PC-3 (cell line): ENCODE measurements around the gene PTGER2. TPM values are rescaled to one million over a fixed set of nuclear protein-coding genes. Genes with fewer than 3 reads are reported as not detected.

Source experiments
- ATAC-seq: fragments of 200-7000 bp; cut with Tn5 transposase; 2 replicates; pipeline ENCODE4 v1.9.1; 2020; ENCODE audit warnings: mild to moderate bottlenecking, moderate library complexity
- BruUV-seq: library from RNA; stranded (reverse); fragments of 400-500 nt; replicated peaks from 2 replicates; lab custom pipeline; 2021; lab: Mats Ljungman, UMichigan
- CTCF ChIA-PET: fragments of 300-600 bp; sonication (Branson Sonifier 250); formaldehyde crosslinking; loops from one replicate; lab custom pipeline; 2022; ENCODE audit warnings: antibody characterized with exemption; lab: Charles Lee
- POLR2A ChIA-PET: fragments of 300-600 bp; sonication (Branson Sonifier 250); formaldehyde crosslinking; loops from one replicate; lab custom pipeline; 2022; ENCODE audit warnings: antibody characterized with exemption; ENCODE audit not compliant: unreplicated experiment; lab: Charles Lee
- DNase-seq: peaks from one replicate; pipeline ENCODE4 v3.0.0-alpha.2; 2015
- H2AFZ ChIP-seq: fragments of 300-600 bp; sonication (generic); 2 replicates; pipeline ENCODE4 v1.6.0; 2016; ENCODE audit warnings: antibody characterized with exemption, low read length
- H3F3A ChIP-seq: fragments of 300-600 bp; sonication (generic); one replicate; pipeline ENCODE4 v1.6.0; 2017; ENCODE audit warnings: antibody characterized with exemption, low read length, control low read depth, mild to moderate bottlenecking; ENCODE audit not compliant: unreplicated experiment
- H3K27ac ChIP-seq: fragments of 300-600 bp; sonication (generic); 2 replicates; pipeline ENCODE4 v1.5.1; 2016; ENCODE audit warnings: mild to moderate bottlenecking, low read length
- H3K27me3 ChIP-seq: fragments of 300-600 bp; sonication (generic); 2 replicates; pipeline ENCODE4 v1.6.1; 2016; ENCODE audit warnings: low read length, mixed read lengths
- H3K36me3 ChIP-seq: fragments of 300-600 bp; sonication (generic); 2 replicates; pipeline ENCODE4 v1.6.1; 2016; ENCODE audit warnings: low read depth, mixed run types, low read length, mixed read lengths
- H3K4me1 ChIP-seq: fragments of 300-600 bp; sonication (generic); 2 replicates; pipeline ENCODE4 v1.5.1; 2016; ENCODE audit warnings: low read length; ENCODE audit not compliant: insufficient read depth
- H3K4me2 ChIP-seq: fragments of 300-600 bp; sonication (generic); 2 replicates; pipeline ENCODE4 v1.6.0; 2016; ENCODE audit warnings: low read length
- H3K4me3 ChIP-seq: fragments of 300-600 bp; sonication (generic); 2 replicates; pipeline ENCODE4 v1.5.1; 2016; ENCODE audit warnings: mild to moderate bottlenecking, low read length, mixed read lengths
- H3K79me2 ChIP-seq: fragments of 300-600 bp; sonication (generic); 2 replicates; pipeline ENCODE4 v1.6.1; 2017; ENCODE audit warnings: low read length, mixed read lengths
- H3K9ac ChIP-seq: fragments of 300-600 bp; sonication (generic); 2 replicates; pipeline ENCODE4 v1.6.0; 2016; ENCODE audit warnings: mild to moderate bottlenecking, low read length
- H3K9me2 ChIP-seq: fragments of 300-600 bp; sonication (generic); replicated peaks from 2 replicates; pipeline ENCODE4 v1.6.1; 2016; ENCODE audit warnings: mixed run types, low read length, mixed read lengths
- H3K9me3 ChIP-seq: fragments of 300-600 bp; sonication (generic); 2 replicates; pipeline ENCODE4 v1.6.1; 2016; ENCODE audit warnings: low read length, mixed read lengths
- H4K20me1 ChIP-seq: fragments of 300-600 bp; sonication (generic); 2 replicates; pipeline ENCODE4 v1.6.1; 2016; ENCODE audit warnings: low read length, mixed read lengths
- EZH2 ChIP-seq: fragments of 300-600 bp; sonication (generic); IDR thresholded peaks from one replicate; pipeline ENCODE4 v1.6.1; 2017; ENCODE audit warnings: antibody characterized with exemption, mild to moderate bottlenecking, low read length; ENCODE audit not compliant: unreplicated experiment
- EZH2phosphoT487 ChIP-seq: fragments of 300-600 bp; sonication (generic); IDR thresholded peaks from 2 replicates; pipeline ENCODE4 v1.6.1; 2018; ENCODE audit warnings: mild to moderate bottlenecking, antibody characterized with exemption, low read length, borderline replicate concordance
- intact Hi-C: fragments of 100-400 bp; cut with micrococcal nuclease; formaldehyde crosslinking; loops from 2 replicates; pipeline ENCODE4 v1.9.0; 2023
- total RNA-seq: library from RNA; depleted of rRNA; stranded (reverse); fragments of >200 nt; gene quantifications from 2 replicates; pipeline ENCODE4 v1.2.3, GENCODE V29; 2014
- TF ChIP-seq, protein P1 (sequence below): fragments of 300-600 bp; sonication (generic); conservative IDR thresholded peaks from 2 replicates; pipeline ENCODE4 v1.5.1; 2017; ENCODE audit warnings: antibody characterized with exemption, low read depth, mild to moderate bottlenecking, low read length

The PTGER2 gene
- total RNA-seq, 1 experiment from 2014 or later = 4.7 TPM

DNA sequence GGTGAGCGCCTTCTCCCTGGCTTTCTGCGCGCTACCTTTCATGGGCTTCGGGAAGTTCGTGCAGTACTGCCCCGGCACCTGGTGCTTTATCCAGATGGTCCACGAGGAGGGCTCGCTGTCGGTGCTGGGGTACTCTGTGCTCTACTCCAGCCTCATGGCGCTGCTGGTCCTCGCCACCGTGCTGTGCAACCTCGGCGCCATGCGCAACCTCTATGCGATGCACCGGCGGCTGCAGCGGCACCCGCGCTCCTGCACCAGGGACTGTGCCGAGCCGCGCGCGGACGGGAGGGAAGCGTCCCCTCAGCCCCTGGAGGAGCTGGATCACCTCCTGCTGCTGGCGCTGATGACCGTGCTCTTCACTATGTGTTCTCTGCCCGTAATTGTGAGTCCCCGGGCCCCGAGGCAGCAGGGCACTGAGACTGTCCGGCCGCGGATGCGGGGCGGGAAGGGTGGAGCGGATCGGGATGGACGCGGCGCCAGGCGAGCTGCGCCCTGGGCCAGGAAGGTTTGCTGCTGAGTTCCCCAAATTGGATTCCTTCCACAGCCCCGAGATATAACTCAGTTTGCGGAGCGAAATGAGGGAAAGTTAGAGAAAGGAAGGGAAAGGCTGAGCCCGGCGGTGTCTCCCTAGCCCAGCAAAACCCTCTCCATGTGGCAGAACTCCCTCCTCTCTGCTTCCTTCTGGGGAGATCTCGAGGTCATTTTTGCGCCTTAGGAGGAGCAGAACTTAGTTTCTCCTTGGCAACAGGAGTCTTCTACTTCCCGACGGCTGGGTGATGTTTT, 45.6 kb upstream of the PTGER2 start:
- H3K4me1 ChIP-seq = no peaks in the 10 kb centered on the region
- no TSS peak for BruUV-seq
- ChIA-PET CTCF (no interaction called here), POLR2A (interaction anchor here (0.6 kb wide), 1 partner anchor 156 kb away, joined by 35 read pairs; no protein-coding TSS in a partner anchor)
- H3F3A ChIP-seq = no peaks in the 10 kb centered on the region
- no peaks in the 10 kb centered on the region for H3K36me3 ChIP-seq
- H3K79me2 ChIP-seq = no peaks in the 10 kb centered on the region
- peak overlapping the region; percentile 38 for H3K4me2 ChIP-seq
- TF ChIP-seq EZH2 (peak; percentile 91), EZH2phosphoT487 (no peak; the same call in 1 of the 2 replicates)
- H4K20me1 ChIP-seq = no peaks in the 10 kb centered on the region
- ATAC-seq (0 out of 2 replicates have a peak, but pooled peaks have one; percentile 17), DNase-seq (no peak)
- H3K9ac ChIP-seq = no peak overlapping the region
- H3K9me3 ChIP-seq = no peaks in the 10 kb centered on the region
- H3K27me3 ChIP-seq = peaks cover 25% of the 10 kb centered on the region
- H3K4me3 ChIP-seq = peak overlapping the region; percentile 36; the same call in 1 of the 2 replicates
- no peaks in the 10 kb centered on the region for H3K9me2 ChIP-seq
- no peak overlapping the region for H2AFZ ChIP-seq
- no peak overlapping the region for H3K27ac ChIP-seq
- intact Hi-C loops = no loop called here

DNA sequence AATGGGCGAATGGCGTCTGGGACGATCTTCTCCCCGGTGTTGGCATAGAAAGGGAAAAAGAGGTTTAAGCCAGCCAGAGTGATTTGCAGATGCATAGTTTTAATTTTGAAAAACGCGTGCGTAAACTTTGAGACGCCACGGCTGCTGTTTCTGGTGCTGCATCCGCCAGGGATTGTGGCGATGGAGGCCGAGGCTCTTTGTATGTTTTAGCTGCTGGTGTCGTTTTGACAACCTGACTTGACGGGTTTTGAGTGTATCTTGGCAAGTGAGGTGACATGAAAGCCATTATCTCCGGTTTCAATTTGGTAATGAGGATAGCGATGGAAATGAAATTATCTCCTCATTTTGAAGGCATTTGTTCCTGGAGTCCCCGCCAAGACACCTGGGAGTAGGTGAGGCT, 45.0 kb upstream of the PTGER2 start:
- H3K9me2 ChIP-seq = no peaks in the 10 kb centered on the region
- peaks cover 25% of the 10 kb centered on the region for H3K27me3 ChIP-seq
- H3F3A ChIP-seq = no peaks in the 10 kb centered on the region
- H3K4me2 ChIP-seq = no peak overlapping the region
- POLR2A ChIA-PET = interaction anchor here (0.6 kb wide), 1 partner anchor 156 kb away, joined by 35 read pairs; no protein-coding TSS in a partner anchor
- H2AFZ ChIP-seq = no peak overlapping the region
- no peak overlapping the region for H3K27ac ChIP-seq
- intact Hi-C loops = no loop called here
- H3K9ac ChIP-seq = no peak overlapping the region
- BruUV-seq = no TSS peak
- H3K79me2 ChIP-seq = no peaks in the 10 kb centered on the region
- no peaks in the 10 kb centered on the region for H3K36me3 ChIP-seq
- CTCF ChIA-PET = interaction anchor here (0.6 kb wide), 1 partner anchor 1027 kb away, joined by 3 read pairs; no protein-coding TSS in a partner anchor
- ATAC-seq (no peak), DNase-seq (no peak)
- H3K9me3 ChIP-seq = no peaks in the 10 kb centered on the region
- H3K4me3 ChIP-seq = no peak overlapping the region
- H3K4me1 ChIP-seq = no peaks in the 10 kb centered on the region
- H4K20me1 ChIP-seq = no peaks in the 10 kb centered on the region
- TF ChIP-seq EZH2phosphoT487 = no peak
- TF ChIP-seq, protein P1, sequence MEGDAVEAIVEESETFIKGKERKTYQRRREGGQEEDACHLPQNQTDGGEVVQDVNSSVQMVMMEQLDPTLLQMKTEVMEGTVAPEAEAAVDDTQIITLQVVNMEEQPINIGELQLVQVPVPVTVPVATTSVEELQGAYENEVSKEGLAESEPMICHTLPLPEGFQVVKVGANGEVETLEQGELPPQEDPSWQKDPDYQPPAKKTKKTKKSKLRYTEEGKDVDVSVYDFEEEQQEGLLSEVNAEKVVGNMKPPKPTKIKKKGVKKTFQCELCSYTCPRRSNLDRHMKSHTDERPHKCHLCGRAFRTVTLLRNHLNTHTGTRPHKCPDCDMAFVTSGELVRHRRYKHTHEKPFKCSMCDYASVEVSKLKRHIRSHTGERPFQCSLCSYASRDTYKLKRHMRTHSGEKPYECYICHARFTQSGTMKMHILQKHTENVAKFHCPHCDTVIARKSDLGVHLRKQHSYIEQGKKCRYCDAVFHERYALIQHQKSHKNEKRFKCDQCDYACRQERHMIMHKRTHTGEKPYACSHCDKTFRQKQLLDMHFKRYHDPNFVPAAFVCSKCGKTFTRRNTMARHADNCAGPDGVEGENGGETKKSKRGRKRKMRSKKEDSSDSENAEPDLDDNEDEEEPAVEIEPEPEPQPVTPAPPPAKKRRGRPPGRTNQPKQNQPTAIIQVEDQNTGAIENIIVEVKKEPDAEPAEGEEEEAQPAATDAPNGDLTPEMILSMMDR = no peak
- TF ChIP-seq EZH2 = no peak

DNA sequence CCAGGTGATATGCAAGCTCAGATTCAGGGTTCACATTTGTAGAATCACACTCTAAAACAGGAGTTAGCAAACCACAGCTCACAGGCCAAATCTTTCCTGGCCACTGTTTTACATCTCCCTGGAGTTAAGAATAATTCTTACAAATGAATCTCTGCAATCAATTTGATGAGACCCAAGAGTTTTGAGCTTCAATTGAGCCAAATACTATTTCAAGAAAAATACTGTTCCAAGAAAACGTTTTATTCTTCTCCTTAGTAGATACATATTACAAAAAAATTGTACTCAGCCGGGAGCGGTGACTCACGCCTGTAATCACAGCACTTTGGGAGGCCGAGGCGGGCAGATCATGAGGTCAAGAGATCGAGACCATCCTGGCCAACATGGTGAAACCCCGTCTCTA, 44.1 kb upstream of the PTGER2 start:
- BruUV-seq = no TSS peak
- TF ChIP-seq, protein P1 = no peak
- no peak for TF ChIP-seq EZH2phosphoT487
- no peak for TF ChIP-seq EZH2
- Histone ChIP-seq H3K9me3 (no peaks in the 10 kb centered on the region), H3K27ac (no peak overlapping the region), H4K20me1 (no peaks in the 10 kb centered on the region), H3K4me2 (no peak overlapping the region), H3K79me2 (no peaks in the 10 kb centered on the region), H3K4me1 (no peaks in the 10 kb centered on the region), H3K4me3 (no peak overlapping the region), H3K27me3 (peaks cover 25% of the 10 kb centered on the region), H2AFZ (no peak overlapping the region), H3K36me3 (no peaks in the 10 kb centered on the region), H3K9ac (no peak overlapping the region), H3F3A (no peaks in the 10 kb centered on the region), H3K9me2 (no peaks in the 10 kb centered on the region)
- ChIA-PET POLR2A (interaction anchor here (0.6 kb wide), 1 partner anchor 505 kb away, joined by 3 read pairs; no protein-coding TSS in a partner anchor), CTCF (interaction anchor here (0.6 kb wide), 1 partner anchor 1026 kb away, joined by 3 read pairs; no protein-coding TSS in a partner anchor)
- no peak for DNase-seq
- intact Hi-C loops = loop anchor here (10.0 kb wide), 1 partner anchor 445 kb away; no protein-coding TSS in a partner anchor
- ATAC-seq = no peak
